22Rv1 (cell line): ENCODE data around the gene STX12.
A peak's percentile ranks its signal among the peaks of the same experiment; 100 is the strongest.
"Not testable (repeated sequence)": the region's sequence is repeated elsewhere in the genome, so short reads cannot be mapped to it uniquely, and the experiment has no call there.

Experiments used
- H3K27ac ChIP-seq: fragments of 450-650 bp; 2 replicates; pipeline ENCODE4 v1.5.1; 2017
- ZFX ChIP-seq: fragments of 450-650 bp; IDR thresholded peaks from 2 replicates; pipeline ENCODE4 v1.6.1; 2017; ENCODE audit warnings: antibody characterized with exemption, borderline replicate concordance
- TF ChIP-seq, protein P1 (sequence below): fragments of 450-650 bp; IDR thresholded peaks from 2 replicates; pipeline ENCODE4 v1.5.1; 2017; ENCODE audit warnings: mild to moderate bottlenecking

The STX12 gene

DNA sequence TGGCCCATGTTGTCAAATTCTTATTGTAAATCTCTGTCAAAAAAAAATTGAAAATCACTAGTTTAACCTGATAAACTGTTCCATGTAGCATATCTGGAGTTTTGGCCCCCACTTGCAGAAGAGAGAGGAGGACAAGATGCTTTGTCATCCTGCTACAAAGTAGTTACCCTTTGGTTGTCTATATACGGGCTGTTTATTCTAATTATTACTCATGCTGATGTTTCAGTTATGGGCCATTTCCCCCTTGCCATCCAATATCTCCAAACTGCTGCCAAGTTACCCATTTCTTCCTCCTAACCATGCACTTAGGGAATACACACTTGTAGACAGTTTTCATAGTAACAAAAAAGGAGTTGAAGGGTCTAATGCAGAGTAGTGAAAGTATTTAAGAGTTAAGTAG is 22.6 kb downstream of the STX12 start:
- no peak overlapping the region for H3K27ac ChIP-seq
- TF ChIP-seq, protein P1, sequence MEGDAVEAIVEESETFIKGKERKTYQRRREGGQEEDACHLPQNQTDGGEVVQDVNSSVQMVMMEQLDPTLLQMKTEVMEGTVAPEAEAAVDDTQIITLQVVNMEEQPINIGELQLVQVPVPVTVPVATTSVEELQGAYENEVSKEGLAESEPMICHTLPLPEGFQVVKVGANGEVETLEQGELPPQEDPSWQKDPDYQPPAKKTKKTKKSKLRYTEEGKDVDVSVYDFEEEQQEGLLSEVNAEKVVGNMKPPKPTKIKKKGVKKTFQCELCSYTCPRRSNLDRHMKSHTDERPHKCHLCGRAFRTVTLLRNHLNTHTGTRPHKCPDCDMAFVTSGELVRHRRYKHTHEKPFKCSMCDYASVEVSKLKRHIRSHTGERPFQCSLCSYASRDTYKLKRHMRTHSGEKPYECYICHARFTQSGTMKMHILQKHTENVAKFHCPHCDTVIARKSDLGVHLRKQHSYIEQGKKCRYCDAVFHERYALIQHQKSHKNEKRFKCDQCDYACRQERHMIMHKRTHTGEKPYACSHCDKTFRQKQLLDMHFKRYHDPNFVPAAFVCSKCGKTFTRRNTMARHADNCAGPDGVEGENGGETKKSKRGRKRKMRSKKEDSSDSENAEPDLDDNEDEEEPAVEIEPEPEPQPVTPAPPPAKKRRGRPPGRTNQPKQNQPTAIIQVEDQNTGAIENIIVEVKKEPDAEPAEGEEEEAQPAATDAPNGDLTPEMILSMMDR, result no peak
- TF ChIP-seq ZFX, result no peak

DNA sequence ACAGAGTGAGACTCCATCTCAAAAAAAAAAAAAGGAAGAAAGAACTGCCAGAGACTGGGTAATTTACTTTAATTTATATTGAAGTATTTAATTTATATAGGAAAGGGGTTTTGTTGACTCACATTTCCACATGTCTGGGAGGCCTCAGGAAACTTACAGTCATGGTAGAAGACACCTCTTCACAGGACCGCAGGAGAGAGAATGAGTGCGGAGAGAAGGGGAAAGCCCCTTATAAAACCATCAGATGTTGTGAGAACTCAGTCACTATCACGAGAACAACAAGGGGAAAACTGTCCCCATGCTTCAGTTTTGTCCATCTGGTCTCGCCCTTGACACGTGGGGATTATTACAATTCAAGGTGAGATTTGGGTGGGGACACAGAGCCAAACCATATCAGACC is 31.8 kb downstream of the STX12 start:
- H3K27ac ChIP-seq, result no peak overlapping the region

DNA sequence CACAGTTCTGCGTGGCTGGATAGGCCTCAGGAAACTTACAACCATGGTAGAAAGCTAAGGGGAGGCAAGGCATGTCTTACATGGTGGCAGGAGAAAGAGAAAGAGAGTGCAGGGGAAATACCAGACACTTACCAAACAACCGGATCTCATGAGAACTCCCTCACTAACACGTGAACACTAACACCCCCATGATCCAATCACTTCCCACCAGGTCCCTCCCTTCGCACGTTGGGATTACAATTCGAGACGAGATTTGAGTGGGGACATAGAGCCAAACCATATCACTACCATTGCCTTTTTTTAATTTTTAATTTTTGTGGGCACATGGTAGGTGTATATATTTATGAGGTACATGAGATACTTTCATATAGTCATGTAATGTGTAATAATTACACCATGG is 33.7 kb downstream of the STX12 start:
- TF ChIP-seq, protein P1, result no peak
- TF ChIP-seq ZFX, result no peak
- H3K27ac ChIP-seq, result no peak overlapping the region

More for the DNA sequence above, 31.8 kb downstream of the STX12 start:
- TF ChIP-seq ZFX, result no peak
- TF ChIP-seq, protein P1, result no peak

DNA sequence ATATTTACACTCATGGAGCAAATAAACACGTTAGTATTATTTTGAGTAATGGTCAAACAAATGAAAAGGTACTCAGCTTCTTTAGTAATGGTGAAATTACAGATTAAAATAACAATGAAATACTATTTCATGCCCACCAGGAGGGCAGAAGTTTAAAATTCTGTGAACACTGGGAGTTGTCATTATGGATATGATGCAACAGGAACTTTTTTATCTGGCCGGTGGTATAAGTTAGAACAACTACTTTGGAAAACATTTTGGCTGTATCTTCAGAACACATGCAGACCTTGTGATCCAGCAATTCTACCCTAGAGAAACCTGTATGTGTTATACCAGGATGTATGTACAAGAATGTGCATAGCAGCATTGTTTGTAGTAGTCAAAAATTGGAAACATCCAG is 34.4 kb downstream of the STX12 start:
- no peak overlapping the region for H3K27ac ChIP-seq
- TF ChIP-seq, protein P1, result no peak
- no peak for TF ChIP-seq ZFX

DNA sequence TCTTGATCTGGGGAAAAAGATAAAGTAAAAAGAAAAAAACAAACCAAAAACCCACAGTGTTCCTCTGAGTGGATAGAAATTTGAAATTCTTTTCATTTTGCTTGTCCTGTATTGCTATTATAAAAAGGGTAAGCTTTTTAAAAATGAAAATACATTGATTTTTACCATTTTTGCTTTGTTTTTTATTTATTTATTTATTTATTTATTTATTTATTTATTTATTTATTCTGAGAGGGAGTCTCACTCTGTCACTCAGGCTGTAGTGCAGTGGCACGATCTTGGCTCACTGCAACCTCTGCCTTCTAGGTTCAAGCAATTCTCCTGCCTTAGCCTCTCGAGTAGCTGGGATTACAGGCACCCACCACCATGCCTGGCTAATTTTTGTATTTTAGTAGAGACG is 35.1 kb downstream of the STX12 start:
- not testable (repeated sequence) for H3K27ac ChIP-seq

DNA sequence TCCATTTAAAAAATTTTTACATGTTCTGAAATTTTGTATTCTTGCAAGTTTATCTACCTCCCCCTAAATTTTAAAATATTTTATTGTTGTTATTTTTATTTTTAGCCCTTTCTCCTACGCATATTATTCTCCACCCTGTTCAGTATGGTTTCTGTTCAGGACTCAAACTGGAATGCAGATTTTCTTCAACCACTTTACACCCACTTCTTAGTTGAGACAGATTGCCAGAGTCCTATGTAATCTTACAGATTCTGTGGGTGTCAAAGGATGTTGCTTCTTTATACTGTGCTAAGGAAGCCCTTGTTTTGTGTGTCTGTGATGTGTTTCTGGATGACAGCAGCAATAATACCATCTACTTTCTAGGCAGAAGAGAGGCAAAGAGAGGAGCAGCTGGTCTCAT is 36.9 kb downstream of the STX12 start:
- H3K27ac ChIP-seq, result no peak overlapping the region
- TF ChIP-seq ZFX, result no peak
- TF ChIP-seq, protein P1, result no peak

DNA sequence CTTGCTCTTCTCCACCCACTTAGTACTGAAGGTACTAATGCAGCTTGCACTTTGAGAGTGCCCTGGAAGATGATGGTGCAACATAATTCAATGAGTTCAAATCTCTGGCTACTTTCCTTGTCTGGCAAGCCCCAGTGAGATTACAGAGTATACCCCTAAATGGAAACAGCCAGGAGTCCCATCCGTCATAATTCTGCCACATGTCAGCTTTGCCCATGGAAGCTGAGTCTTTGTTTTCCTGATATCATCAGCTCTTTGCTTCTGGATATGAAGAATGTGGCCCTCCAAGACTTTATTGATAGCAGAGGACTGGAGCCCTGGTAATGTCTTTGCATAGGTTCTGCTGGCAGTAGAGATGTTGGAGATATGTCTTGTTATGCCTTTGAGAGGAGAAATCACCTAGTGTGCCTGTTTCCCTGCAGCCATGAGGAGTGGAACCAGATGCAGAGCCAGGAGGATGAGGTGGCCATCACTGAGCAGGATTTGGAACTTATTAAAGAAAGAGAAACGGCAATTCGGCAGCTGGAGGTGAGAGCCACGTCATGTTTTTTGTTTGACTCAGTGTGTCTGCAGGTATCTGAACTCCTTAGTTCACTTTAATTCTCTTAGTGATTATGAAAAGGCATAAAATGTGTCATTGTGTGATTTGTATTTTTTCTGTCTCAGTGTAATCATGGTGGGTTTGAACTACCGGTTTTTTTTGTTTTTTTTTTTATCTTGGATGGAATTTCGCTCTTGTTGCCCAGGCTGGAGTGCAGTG is 38.9 kb downstream of the STX12 start:
- TF ChIP-seq, protein P1, result no peak
- TF ChIP-seq ZFX, result no peak
- H3K27ac ChIP-seq, result no peak overlapping the region

DNA sequence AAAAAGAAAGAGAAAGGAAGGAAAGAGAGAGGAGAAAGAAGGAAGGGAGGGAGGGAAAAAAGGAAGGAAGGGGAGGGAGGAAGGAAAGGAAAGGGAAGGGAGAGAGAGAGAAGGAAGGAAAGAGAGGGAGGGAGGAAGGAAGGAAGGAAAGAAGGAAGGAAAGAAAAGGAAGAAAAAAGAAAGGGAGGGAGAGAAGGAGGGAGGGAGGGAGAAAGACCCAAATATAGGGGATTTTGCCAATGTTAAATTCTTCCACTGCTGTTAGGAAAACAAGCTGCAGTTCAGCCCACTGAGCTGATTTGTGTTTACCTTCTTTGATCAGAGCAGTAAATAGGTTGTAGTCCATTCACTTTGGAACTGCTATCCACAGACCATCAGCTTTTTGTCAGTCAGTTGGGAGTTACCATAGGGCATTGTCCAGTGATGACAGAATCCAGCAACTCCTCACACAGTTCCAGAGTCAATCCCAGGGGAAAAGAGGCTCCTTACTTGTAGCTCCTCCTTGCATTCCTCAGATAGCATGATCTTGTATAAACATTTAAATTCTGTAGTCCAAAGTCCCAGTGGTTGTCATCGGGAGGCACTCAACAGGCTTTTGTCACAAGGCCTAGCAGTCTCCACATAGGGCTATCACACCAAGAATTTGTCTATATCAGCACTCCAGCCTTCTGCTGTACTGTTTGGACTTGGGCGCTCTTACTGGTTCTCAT is 44.1 kb downstream of the STX12 start:
- TF ChIP-seq ZFX, result no peak
- TF ChIP-seq, protein P1, result no peak
- H3K27ac ChIP-seq, result peak overlapping the region; percentile 70
